ENCODE results near the gene PCIF1. TPM values are rescaled to one million over a fixed set of nuclear protein-coding genes. Genes with fewer than 3 reads are reported as not detected.
A peak's percentile ranks its signal among the peaks of the same experiment; 100 is the strongest.
"Not testable (repeated sequence)": the region's sequence is repeated elsewhere in the genome, so short reads cannot be mapped to it uniquely, and the experiment has no call there.

Gene PCIF1
- total RNA-seq, 1 donor from 2014 or later: 23.5 TPM

DNA sequence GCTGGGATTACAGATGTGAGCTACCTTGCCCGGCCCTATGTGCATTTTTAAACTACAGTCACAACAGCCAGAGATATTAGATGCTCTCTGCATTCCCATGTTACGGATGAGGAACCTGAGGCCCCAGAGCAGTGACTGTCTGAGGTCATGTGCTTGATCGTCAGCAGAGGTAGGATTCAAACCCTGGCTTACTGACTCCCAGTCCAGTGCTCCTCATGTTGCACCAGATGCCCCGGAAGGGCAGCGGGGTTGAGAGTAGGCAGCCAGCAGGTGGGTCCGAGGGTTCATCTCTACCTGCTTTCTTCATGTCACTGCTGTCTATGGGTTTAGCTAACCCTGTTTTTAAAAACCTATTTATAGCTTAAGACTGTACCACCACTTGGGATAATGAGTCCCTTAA, 46.8 kb downstream of the PCIF1 start:
- peaks cover 18% of the 10 kb centered on the region for H3K27me3 Mint-ChIP-seq (ENCODE audit: low read depth)
- H3K36me3 Mint-ChIP-seq (ENCODE audit: low read depth): no peaks in the 10 kb centered on the region
- no peak for DNase-seq (ENCODE audit: low spot score)
- TF ChIP-seq, protein P1, sequence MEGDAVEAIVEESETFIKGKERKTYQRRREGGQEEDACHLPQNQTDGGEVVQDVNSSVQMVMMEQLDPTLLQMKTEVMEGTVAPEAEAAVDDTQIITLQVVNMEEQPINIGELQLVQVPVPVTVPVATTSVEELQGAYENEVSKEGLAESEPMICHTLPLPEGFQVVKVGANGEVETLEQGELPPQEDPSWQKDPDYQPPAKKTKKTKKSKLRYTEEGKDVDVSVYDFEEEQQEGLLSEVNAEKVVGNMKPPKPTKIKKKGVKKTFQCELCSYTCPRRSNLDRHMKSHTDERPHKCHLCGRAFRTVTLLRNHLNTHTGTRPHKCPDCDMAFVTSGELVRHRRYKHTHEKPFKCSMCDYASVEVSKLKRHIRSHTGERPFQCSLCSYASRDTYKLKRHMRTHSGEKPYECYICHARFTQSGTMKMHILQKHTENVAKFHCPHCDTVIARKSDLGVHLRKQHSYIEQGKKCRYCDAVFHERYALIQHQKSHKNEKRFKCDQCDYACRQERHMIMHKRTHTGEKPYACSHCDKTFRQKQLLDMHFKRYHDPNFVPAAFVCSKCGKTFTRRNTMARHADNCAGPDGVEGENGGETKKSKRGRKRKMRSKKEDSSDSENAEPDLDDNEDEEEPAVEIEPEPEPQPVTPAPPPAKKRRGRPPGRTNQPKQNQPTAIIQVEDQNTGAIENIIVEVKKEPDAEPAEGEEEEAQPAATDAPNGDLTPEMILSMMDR (IDR thresholded peaks at IDR 0.05): no peak
- no peaks in the 10 kb centered on the region for H3K9me3 Mint-ChIP-seq (ENCODE audit: low read depth)
- H3K4me3 Mint-ChIP-seq (ENCODE audit: unreplicated experiment): no peak overlapping the region
- no peaks in the 10 kb centered on the region for H3K4me1 Mint-ChIP-seq (ENCODE audit: low read depth)
- no peak overlapping the region for H3K27ac Mint-ChIP-seq (ENCODE audit: unreplicated experiment)

DNA sequence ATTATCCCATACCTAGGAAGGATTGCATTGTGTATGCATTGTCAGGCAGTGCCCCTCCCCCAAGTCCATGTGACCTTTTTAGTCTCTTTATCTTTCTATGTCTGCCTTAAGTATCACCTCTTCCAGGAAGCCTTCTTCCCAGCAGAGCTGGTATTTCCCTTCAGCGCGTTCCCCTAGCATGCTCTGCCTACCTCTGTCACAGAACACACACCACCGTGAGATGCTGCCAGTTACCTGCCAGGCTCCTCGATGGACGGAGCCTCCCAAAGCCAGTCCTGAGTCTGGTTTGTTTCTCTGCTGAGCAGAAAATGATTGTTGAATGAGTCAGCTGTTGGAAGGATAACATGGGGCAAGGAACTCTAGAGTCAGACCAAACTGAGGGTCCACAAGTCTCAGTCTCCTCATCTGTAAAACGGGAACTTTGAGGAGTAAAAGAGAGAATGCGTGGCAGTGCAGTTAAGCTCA, 48.8 kb downstream of the PCIF1 start:
- no peak overlapping the region for H3K4me3 Mint-ChIP-seq (ENCODE audit: unreplicated experiment)
- H3K9me3 Mint-ChIP-seq (ENCODE audit: low read depth): no peaks in the 10 kb centered on the region
- no peaks in the 10 kb centered on the region for H3K4me1 Mint-ChIP-seq (ENCODE audit: low read depth)
- H3K27ac Mint-ChIP-seq (ENCODE audit: unreplicated experiment): no peak overlapping the region
- no peaks in the 10 kb centered on the region for H3K36me3 Mint-ChIP-seq (ENCODE audit: low read depth)
- no peak for DNase-seq (ENCODE audit: low spot score)
- peaks cover 9% of the 10 kb centered on the region for H3K27me3 Mint-ChIP-seq (ENCODE audit: low read depth)
- TF ChIP-seq, protein P1 (IDR thresholded peaks at IDR 0.05): no peak

DNA sequence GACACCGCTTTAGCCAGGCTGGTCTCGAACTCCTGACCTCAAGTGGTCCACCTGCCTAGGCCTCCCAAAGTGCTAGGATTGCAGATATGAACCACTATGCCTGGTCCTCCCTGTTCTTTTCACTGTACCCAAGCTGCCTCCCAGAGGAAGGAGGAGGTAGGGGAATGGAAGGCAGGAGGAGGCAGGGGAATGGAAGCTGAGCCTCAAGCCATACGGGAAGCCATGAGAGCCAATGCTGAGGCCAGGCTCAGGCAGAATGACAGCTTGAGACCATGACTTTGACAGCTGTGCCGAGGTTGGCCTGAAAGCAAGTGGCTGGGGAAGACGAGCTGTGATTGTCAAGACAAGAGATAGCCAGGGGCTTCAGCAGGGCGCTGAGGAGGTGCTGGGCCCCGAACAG, 51.1 kb downstream of the PCIF1 start:
- H3K27me3 Mint-ChIP-seq (ENCODE audit: low read depth): peaks cover 16% of the 10 kb centered on the region
- no peaks in the 10 kb centered on the region for H3K4me1 Mint-ChIP-seq (ENCODE audit: low read depth)
- H3K9me3 Mint-ChIP-seq (ENCODE audit: low read depth): no peaks in the 10 kb centered on the region
- no peaks in the 10 kb centered on the region for H3K36me3 Mint-ChIP-seq (ENCODE audit: low read depth)
- no peak overlapping the region for H3K27ac Mint-ChIP-seq (ENCODE audit: unreplicated experiment)
- TF ChIP-seq, protein P1 (IDR thresholded peaks at IDR 0.05): no peak
- no peak for DNase-seq (ENCODE audit: low spot score)
- H3K4me3 Mint-ChIP-seq (ENCODE audit: unreplicated experiment): no peak overlapping the region

DNA sequence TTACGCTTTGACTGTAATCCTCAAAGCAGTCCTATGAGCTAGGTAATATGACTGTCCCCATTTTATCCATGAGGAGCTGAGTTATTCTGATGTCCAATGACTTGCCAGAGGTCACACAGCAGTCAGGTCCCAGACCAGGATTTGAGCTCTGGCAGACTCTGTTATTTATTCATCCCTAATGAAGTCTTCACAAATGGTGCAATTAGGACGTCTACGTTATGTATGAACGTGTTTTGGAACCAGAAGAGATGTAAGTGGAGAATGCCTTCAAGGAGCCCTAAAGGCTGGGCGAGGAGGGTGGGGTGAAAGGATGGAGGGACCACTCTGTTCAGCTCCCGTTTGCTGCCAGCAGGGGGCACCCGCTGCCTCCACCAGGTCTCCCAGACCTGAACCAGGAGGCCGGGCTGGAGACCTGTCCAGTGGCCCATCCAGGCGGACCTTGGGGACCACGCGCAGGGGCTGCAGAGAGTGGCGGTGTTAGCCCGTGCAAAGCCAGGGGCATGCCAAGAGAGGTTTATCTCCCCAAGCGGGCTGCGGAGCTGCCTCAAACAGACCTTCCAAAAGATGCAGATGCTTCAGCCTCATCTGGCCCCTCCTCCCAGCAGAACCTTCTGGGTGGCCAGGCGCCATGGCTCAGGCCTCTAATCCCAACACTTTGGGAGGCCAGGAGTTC, 52.8 kb downstream of the PCIF1 start:
- TF ChIP-seq, protein P1 (IDR thresholded peaks at IDR 0.05): peak; percentile 88
- DNase-seq (ENCODE audit: low spot score): no peak
- H3K4me1 Mint-ChIP-seq (ENCODE audit: low read depth): no peaks in the 10 kb centered on the region
- no peak overlapping the region for H3K4me3 Mint-ChIP-seq (ENCODE audit: unreplicated experiment)
- H3K9me3 Mint-ChIP-seq (ENCODE audit: low read depth): no peaks in the 10 kb centered on the region
- peaks cover 16% of the 10 kb centered on the region for H3K27me3 Mint-ChIP-seq (ENCODE audit: low read depth)
- H3K36me3 Mint-ChIP-seq (ENCODE audit: low read depth): no peaks in the 10 kb centered on the region
- no peak overlapping the region for H3K27ac Mint-ChIP-seq (ENCODE audit: unreplicated experiment)

DNA sequence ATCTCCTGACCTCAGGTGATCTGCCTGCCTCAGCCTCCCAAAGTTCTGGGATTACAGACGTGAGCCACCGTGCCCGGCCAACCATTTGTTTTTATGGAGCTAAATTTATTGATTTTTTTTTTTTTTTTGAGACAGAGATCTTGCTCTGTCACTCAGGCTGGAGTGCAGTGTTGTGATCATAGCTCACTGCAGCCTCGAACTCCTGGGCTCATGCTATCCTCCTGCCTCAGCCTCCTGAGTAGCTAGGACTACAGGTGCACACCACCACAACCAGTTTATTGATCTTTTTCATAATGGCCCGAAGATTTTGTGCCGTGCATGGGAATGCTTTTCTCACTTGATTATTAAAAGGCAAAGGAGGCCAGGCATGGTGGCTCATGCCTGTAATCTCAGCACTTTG, 54.3 kb downstream of the PCIF1 start:
- H3K27me3 Mint-ChIP-seq (ENCODE audit: low read depth): peaks cover 18% of the 10 kb centered on the region
- not testable (repeated sequence) for H3K4me3 Mint-ChIP-seq (ENCODE audit: unreplicated experiment); H3K36me3 Mint-ChIP-seq (ENCODE audit: low read depth); H3K4me1 Mint-ChIP-seq (ENCODE audit: low read depth); H3K9me3 Mint-ChIP-seq (ENCODE audit: low read depth); DNase-seq (ENCODE audit: low spot score); H3K27ac Mint-ChIP-seq (ENCODE audit: unreplicated experiment)

DNA sequence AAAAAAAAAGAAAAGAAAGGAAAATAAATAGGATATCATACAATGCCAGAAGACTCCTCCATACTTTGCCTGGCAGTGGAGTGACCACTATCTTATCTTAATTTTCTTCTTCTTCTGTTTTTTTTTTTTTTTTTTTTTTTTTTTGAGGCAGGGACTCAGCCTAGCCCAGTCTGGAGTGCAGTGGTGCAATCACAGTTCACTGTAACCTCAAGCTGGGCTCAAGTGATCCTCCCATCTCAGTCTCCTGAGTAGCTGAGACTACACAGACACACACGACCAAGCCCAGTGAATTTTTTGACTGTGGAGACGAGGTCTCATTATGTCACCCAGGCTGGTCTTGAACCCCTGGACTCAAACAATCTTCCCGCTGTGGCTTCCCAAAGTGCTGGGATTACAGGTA, 57.1 kb downstream of the PCIF1 start:
- TF ChIP-seq, protein P1 (IDR thresholded peaks at IDR 0.05): no peak
- no peak for DNase-seq (ENCODE audit: low spot score)
- no peaks in the 10 kb centered on the region for H3K36me3 Mint-ChIP-seq (ENCODE audit: low read depth)
- peaks cover 7% of the 10 kb centered on the region for H3K4me1 Mint-ChIP-seq (ENCODE audit: low read depth)
- peaks cover 24% of the 10 kb centered on the region for H3K27me3 Mint-ChIP-seq (ENCODE audit: low read depth)
- H3K27ac Mint-ChIP-seq (ENCODE audit: unreplicated experiment): no peak overlapping the region
- no peak overlapping the region for H3K4me3 Mint-ChIP-seq (ENCODE audit: unreplicated experiment)
- H3K9me3 Mint-ChIP-seq (ENCODE audit: low read depth): no peaks in the 10 kb centered on the region

All from chondrocyte (in vitro differentiated cells).